ENCODE measurements around the gene B4GALNT2. TPM values are rescaled to one million over a fixed set of nuclear protein-coding genes. Genes with fewer than 3 reads are reported as not detected.
A peak's percentile ranks its signal among the peaks of the same experiment; 100 is the strongest.

B4GALNT2 gene
- total and polyA plus RNA-seq, 2 donors (not counting 3 experiments of a cell fraction or from before 2014, with no cell fraction given), result 0.11 TPM; not detected in 1

DNA sequence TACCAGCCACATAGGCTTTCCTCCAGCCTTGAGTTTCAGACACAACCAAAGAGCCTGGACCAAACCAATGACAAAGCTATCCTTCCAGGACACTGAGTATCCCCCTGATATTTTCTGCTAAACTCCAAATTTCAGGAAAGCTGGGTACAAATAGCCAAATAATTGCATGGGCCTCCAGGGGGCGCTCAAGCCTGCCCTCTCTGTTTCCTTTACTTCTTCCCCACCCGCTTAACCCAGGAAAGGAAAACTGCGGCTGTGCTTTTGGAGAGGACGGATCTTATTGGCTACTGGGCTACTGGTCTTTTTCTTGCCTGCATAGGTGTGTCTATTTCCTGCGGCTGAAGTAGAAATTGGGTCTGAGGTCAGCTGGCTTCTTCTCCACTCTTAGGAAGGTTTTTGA lies 47.7 kb downstream of the B4GALNT2 start:
- Histone ChIP-seq H3K27me3 (ENCODE audit: control insufficient read depth in 2 of 2, insufficient read depth in 2 of 2, low read length in 2 of 2) (no peaks in the 10 kb centered on the region), H3K79me2 (ENCODE audit: control insufficient read depth, insufficient read depth, low read length) (no peaks in the 10 kb centered on the region), H3K4me2 (ENCODE audit: insufficient read depth, low read length) (no peak overlapping the region), H3K4me3 (replicated peaks in 1 of 3; ENCODE audit: insufficient read depth in 1 of 3, low read depth in 1 of 3, low read length in 3 of 3) (no peak overlapping the region), H3K9ac (replicated peaks; ENCODE audit: extremely low read depth, insufficient read depth, low read length) (no peak overlapping the region), H3K36me3 (ENCODE audit: control insufficient read depth in 2 of 2, extremely low read depth in 1 of 2, insufficient read depth in 2 of 2, low read length in 2 of 2) (no peaks in the 10 kb centered on the region), H2AFZ (ENCODE audit: low read depth, low read length) (no peak overlapping the region), H4K20me1 (replicated peaks; ENCODE audit: control insufficient read depth, extremely low read depth, insufficient read depth, low read length) (no peaks in the 10 kb centered on the region), H3K9me1 (replicated peaks; ENCODE audit: control insufficient read depth, extremely low read depth, insufficient read depth, low read length) (no peaks in the 10 kb centered on the region), H3K9me3 (replicated peaks; ENCODE audit: control insufficient read depth, insufficient read depth, low read length) (no peaks in the 10 kb centered on the region), H3K4me1 (ENCODE audit: control insufficient read depth, extremely low read depth, insufficient read depth, low read length) (no peaks in the 10 kb centered on the region), H3K27ac (ENCODE audit: insufficient read depth, low read depth, low read length) (no peak overlapping the region)
- TF ChIP-seq POLR2AphosphoS5 (IDR thresholded peaks at IDR 0.05; ENCODE audit: insufficient read depth, low read depth, low read length), result no peak
- TF ChIP-seq FOS (IDR thresholded peaks at IDR 0.05; ENCODE audit: borderline replicate concordance, insufficient read depth, low read length), result no peak
- TF ChIP-seq, protein P1, sequence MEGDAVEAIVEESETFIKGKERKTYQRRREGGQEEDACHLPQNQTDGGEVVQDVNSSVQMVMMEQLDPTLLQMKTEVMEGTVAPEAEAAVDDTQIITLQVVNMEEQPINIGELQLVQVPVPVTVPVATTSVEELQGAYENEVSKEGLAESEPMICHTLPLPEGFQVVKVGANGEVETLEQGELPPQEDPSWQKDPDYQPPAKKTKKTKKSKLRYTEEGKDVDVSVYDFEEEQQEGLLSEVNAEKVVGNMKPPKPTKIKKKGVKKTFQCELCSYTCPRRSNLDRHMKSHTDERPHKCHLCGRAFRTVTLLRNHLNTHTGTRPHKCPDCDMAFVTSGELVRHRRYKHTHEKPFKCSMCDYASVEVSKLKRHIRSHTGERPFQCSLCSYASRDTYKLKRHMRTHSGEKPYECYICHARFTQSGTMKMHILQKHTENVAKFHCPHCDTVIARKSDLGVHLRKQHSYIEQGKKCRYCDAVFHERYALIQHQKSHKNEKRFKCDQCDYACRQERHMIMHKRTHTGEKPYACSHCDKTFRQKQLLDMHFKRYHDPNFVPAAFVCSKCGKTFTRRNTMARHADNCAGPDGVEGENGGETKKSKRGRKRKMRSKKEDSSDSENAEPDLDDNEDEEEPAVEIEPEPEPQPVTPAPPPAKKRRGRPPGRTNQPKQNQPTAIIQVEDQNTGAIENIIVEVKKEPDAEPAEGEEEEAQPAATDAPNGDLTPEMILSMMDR (IDR thresholded peaks at IDR 0.05; ENCODE audit: extremely low read depth in 1 of 2, insufficient read depth in 1 of 2, low read depth in 1 of 2, low read length in 2 of 2), result peak; percentile 90 to 96
- TF ChIP-seq MYC (IDR thresholded peaks at IDR 0.05; ENCODE audit: low read depth, low read length), result no peak
- intact Hi-C loops (cut with micrococcal nuclease) (loop anchor here (1.0 kb wide), 2 partner anchors 47 to 110 kb away; no protein-coding TSS in a partner anchor), dilution Hi-C loops (cut with MboI; ENCODE audit: extremely low pct_ligation_motif_present, low sequenced_read_pairs) (no loop called here)
- BruUV-seq (replicated peaks), result no TSS peak
- ChIA-PET POLR2A (interaction anchor here (0.7 kb wide), 1 partner anchor 15 kb away, joined by 8 read pairs; no protein-coding TSS in a partner anchor), CTCF (interaction anchor here (0.6 to 4.3 kb wide), 26 partner anchors 9 to 148 kb away, joined by 3 to 103 read pairs (median 5); partner anchors contain the start of gene PHOSPHO1)
- peak; percentile 63 for DNase-seq (ENCODE audit: low read depth, low spot score)
- FAIRE-seq, result peak; percentile 95

Data from endothelial cell of umbilical vein (primary cell).